T-helper 17 cell (primary cell): ENCODE data around the gene ARMC5. TPM values are rescaled to one million over a fixed set of nuclear protein-coding genes. Genes with fewer than 3 reads are reported as not detected.
"Not testable (repeated sequence)": the region's sequence is repeated elsewhere in the genome, so short reads cannot be mapped to it uniquely, and the experiment has no call there.

Experiments used
- ATAC-seq: fragments of 150-1000 bp; cut with Tn5 transposase; 2 replicates; pipeline ENCODE4 v1.10.0; 2021; ENCODE audit warnings: mild to moderate bottlenecking, moderate library complexity
- DNase-seq, 3 donors: peaks; one replicate each; pipeline versions ENCODE4 v3.0.0 to v3.0.0-alpha.2; 2020 to 2021
- H3K9me3 ChIP-seq: one replicate; pipeline ENCODE4 v1.7.0; 2013; ENCODE audit warnings: low read length, mild to moderate bottlenecking; ENCODE audit not compliant: control insufficient read depth, poor library complexity, severe bottlenecking
- H3K27ac Mint-ChIP-seq: one replicate; pipeline ENCODE4 v1.8.0; 2022; ENCODE audit warnings: mild to moderate bottlenecking, moderate library complexity, mixed read lengths
- H3K27me3 Mint-ChIP-seq: one replicate; pipeline ENCODE4 v1.8.0; 2022; ENCODE audit warnings: mixed read lengths
- H3K36me3 Mint-ChIP-seq: one replicate; pipeline ENCODE4 v1.8.0; 2022; ENCODE audit warnings: low read depth, mixed read lengths
- H3K4me1 Mint-ChIP-seq: one replicate; pipeline ENCODE4 v1.8.0; 2022; ENCODE audit warnings: mild to moderate bottlenecking, mixed read lengths
- H3K4me3 Mint-ChIP-seq: one replicate; pipeline ENCODE4 v1.8.0; 2022; ENCODE audit warnings: mild to moderate bottlenecking, moderate library complexity, mixed read lengths
- total RNA-seq, 4 donors: library from RNA in 2 of 4; stranded (reverse) in 2 of 4; gene quantifications; one replicate each; pipeline ENCODE4 v1.2.3 and lab custom pipeline; 2022 to 2026

The ARMC5 gene
- total RNA-seq, 2 donors from 2014 or later = 15.8 to 21.9 TPM

GRCh38 chr16:31480851-31481536 is 21.7 kb downstream of the ARMC5 start:
- no peaks in the 10 kb centered on the region for H3K27me3 Mint-ChIP-seq
- H3K4me1 Mint-ChIP-seq = peaks cover 19% of the 10 kb centered on the region
- ATAC-seq (no peak), DNase-seq (no peak)
- H3K4me3 Mint-ChIP-seq = no peak overlapping the region
- no peak overlapping the region for H3K27ac Mint-ChIP-seq
- no peaks in the 10 kb centered on the region for H3K9me3 ChIP-seq
- peaks cover 5% of the 10 kb centered on the region for H3K36me3 Mint-ChIP-seq

- no peak for DNase-seq
- no peaks in the 10 kb centered on the region for H3K27me3 Mint-ChIP-seq
- H3K9me3 ChIP-seq = no peaks in the 10 kb centered on the region
- H3K4me3 Mint-ChIP-seq = no peak within 1 kb of the TSS
- no peak within 1 kb of the TSS for H3K27ac Mint-ChIP-seq
- peaks cover 5% of the 10 kb centered on the region for H3K36me3 Mint-ChIP-seq
- H3K4me1 Mint-ChIP-seq = peaks cover 12% of the 10 kb centered on the region
- ATAC-seq = no peak
Observed at GRCh38 chr16:31483081-31483480, 23.8 kb downstream of the ARMC5 start, which contains the start of gene SLC5A2. Gene SLC5A2 (plus strand): TSS chr16:31483123. CDS start chr16:31483137, 14 bp downstream.

- not testable (repeated sequence) for H3K27ac Mint-ChIP-seq, ATAC-seq, H3K9me3 ChIP-seq, H3K27me3 Mint-ChIP-seq, H3K36me3 Mint-ChIP-seq, DNase-seq, H3K4me3 Mint-ChIP-seq
- peaks cover 10% of the 10 kb centered on the region for H3K4me1 Mint-ChIP-seq
Observed at GRCh38 chr16:31484048-31484447, 24.7 kb downstream of the ARMC5 start.

GRCh38 chr16:31484491-31485171 is 25.3 kb downstream of the ARMC5 start:
- H3K4me1 Mint-ChIP-seq = peaks cover 11% of the 10 kb centered on the region
- no peak overlapping the region for H3K27ac Mint-ChIP-seq
- no peak for DNase-seq
- H3K27me3 Mint-ChIP-seq = no peaks in the 10 kb centered on the region
- no peak for ATAC-seq
- H3K36me3 Mint-ChIP-seq = peaks cover 5% of the 10 kb centered on the region
- no peaks in the 10 kb centered on the region for H3K9me3 ChIP-seq
- H3K4me3 Mint-ChIP-seq = no peak overlapping the region

DNA sequence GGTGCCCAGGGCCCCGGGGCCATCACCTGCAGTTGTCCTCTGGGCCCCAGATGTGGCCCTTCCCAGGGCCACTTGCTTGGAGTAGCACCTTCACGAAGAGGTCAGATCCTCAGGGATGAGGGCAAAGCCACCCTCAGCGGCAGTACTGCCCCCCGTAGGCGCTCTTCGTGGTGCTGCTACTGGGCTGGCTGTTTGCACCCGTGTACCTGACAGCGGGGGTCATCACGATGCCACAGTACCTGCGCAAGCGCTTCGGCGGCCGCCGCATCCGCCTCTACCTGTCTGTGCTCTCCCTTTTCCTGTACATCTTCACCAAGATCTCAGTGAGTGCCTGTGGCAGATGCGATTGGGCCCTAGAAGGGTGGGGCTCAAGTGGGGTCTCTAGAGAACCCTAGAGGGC is 26.3 kb downstream of the ARMC5 start:
- no peak for ATAC-seq
- no peak overlapping the region for H3K27ac Mint-ChIP-seq
- H3K27me3 Mint-ChIP-seq = no peaks in the 10 kb centered on the region
- DNase-seq = no peak
- H3K4me3 Mint-ChIP-seq = no peak overlapping the region
- H3K4me1 Mint-ChIP-seq = peaks cover 10% of the 10 kb centered on the region
- no peaks in the 10 kb centered on the region for H3K9me3 ChIP-seq
- H3K36me3 Mint-ChIP-seq = peaks cover 4% of the 10 kb centered on the region

- H3K9me3 ChIP-seq = no peaks in the 10 kb centered on the region
- Mint-ChIP-seq H3K36me3 (peaks cover 3% of the 10 kb centered on the region), H3K27me3 (no peaks in the 10 kb centered on the region), H3K4me3 (peak overlapping the region; percentile 94), H3K4me1 (peaks cover 10% of the 10 kb centered on the region), H3K27ac (no peak overlapping the region)
- ATAC-seq = no peak
- no peak for DNase-seq
Observed at GRCh38 chr16:31486045-31486444, 26.7 kb downstream of the ARMC5 start.

GRCh38 chr16:31487071-31487719 is 27.9 kb downstream of the ARMC5 start:
- Mint-ChIP-seq H3K4me1 (peaks cover 10% of the 10 kb centered on the region), H3K27ac (peak overlapping the region; percentile 60)
- no peak for DNase-seq

GRCh38 chr16:31487720-31488467 is 28.6 kb downstream of the ARMC5 start:
- peak overlapping the region; percentile 94 for H3K4me3 Mint-ChIP-seq
- peaks cover 7% of the 10 kb centered on the region for H3K4me1 Mint-ChIP-seq
- H3K27ac Mint-ChIP-seq = peak overlapping the region; percentile 60
- no peaks in the 10 kb centered on the region for H3K27me3 Mint-ChIP-seq
- peak; percentile 92 for ATAC-seq
- H3K36me3 Mint-ChIP-seq = no peaks in the 10 kb centered on the region
- peak; percentile 65 to 79 (median 67) for DNase-seq
- H3K9me3 ChIP-seq = no peaks in the 10 kb centered on the region

More at GRCh38 chr16:31487071-31487719, 27.9 kb downstream of the ARMC5 start:
- ATAC-seq = no peak
- peaks cover 3% of the 10 kb centered on the region for H3K36me3 Mint-ChIP-seq
- H3K9me3 ChIP-seq = no peaks in the 10 kb centered on the region
- peak overlapping the region; percentile 94 for H3K4me3 Mint-ChIP-seq
- H3K27me3 Mint-ChIP-seq = no peaks in the 10 kb centered on the region

DNA sequence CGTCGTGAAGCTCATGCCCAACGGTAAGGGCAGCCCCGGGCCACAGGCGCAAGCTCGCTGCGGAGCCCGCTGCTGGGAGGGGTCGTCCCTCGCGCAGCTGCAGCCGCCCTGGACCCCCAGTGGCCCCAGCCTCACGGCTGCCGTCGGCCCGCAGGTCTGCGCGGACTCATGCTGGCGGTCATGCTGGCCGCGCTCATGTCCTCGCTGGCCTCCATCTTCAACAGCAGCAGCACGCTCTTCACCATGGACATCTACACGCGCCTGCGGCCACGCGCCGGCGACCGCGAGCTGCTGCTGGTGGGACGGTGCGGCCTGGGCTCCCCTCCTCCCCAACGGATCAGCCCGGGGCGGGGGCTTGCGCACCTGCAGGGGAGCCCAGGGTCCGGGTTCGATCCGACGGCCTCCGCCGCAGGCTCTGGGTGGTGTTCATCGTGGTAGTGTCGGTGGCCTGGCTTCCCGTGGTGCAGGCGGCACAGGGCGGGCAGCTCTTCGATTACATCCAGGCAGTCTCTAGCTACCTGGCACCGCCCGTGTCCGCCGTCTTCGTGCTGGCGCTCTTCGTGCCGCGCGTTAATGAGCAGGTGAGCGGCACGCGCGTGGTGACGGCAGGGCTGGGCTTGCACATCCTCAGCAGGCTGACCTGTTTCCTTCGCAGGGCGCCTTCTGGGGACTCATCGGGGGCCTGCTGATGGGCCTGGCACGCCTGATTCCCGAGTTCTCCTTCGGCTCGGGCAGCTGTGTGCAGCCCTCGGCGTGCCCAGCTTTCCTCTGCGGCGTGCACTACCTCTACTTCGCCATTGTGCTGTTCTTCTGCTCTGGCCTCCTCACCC is 29.4 kb downstream of the ARMC5 start:
- DNase-seq = no peak
- Mint-ChIP-seq H3K4me1 (peaks cover 10% of the 10 kb centered on the region), H3K36me3 (peaks cover 6% of the 10 kb centered on the region), H3K27ac (no peak overlapping the region), H3K27me3 (no peaks in the 10 kb centered on the region), H3K4me3 (peak overlapping the region; percentile 66)
- no peak for ATAC-seq
- no peaks in the 10 kb centered on the region for H3K9me3 ChIP-seq

GRCh38 chr16:31489298-31489564 is 29.9 kb downstream of the ARMC5 start:
- ATAC-seq = no peak
- H3K9me3 ChIP-seq = no peaks in the 10 kb centered on the region
- H3K27ac Mint-ChIP-seq = peak overlapping the region; percentile 71
- H3K36me3 Mint-ChIP-seq = peaks cover 6% of the 10 kb centered on the region
- no peaks in the 10 kb centered on the region for H3K27me3 Mint-ChIP-seq
- H3K4me3 Mint-ChIP-seq = peak overlapping the region; percentile 66
- H3K4me1 Mint-ChIP-seq = peaks cover 8% of the 10 kb centered on the region
- no peak for DNase-seq

GRCh38 chr16:31489616-31490584 is 30.6 kb downstream of the ARMC5 start:
- no peak for ATAC-seq
- Mint-ChIP-seq H3K27me3 (no peaks in the 10 kb centered on the region), H3K27ac (peak overlapping the region; percentile 71), H3K4me3 (peak overlapping the region; percentile 66), H3K36me3 (peaks cover 6% of the 10 kb centered on the region), H3K4me1 (peaks cover 8% of the 10 kb centered on the region)
- no peaks in the 10 kb centered on the region for H3K9me3 ChIP-seq
- no peak for DNase-seq
